Measurements from ENCODE around the gene ZNF500. TPM values are rescaled to one million over a fixed set of nuclear protein-coding genes. Genes with fewer than 3 reads are reported as not detected.
A peak's percentile ranks its signal among the peaks of the same experiment; 100 is the strongest.

The ZNF500 gene
- total RNA-seq, 4 donors from 2014 or later: 4.5 to 9.7 (median 8.4) TPM

DNA sequence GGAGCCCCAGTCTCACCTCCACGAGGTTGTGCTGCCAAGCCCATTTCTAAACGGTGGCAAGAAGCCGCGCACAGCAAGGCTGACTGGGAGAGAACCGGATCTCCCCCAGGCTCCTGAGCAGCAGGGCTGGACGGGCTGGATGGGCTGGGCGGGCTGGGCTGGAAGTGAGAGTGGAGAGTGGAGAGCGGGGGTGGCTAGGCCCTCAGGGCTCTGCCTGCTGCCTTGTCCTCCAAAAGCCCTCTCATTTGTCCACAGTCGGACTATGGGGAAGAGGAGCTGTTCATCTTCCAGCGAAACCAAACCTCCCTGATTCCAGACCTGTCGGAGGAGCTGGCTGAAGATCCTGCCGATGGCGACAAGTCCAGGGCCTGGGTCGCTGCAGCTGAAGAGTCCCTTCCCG is 29.4 kb downstream of the ZNF500 start:
- intact Hi-C loops (cut with DNase I): no loop called here
- H3K36me3 ChIP-seq: no peaks in the 10 kb centered on the region
- H3K9me3 ChIP-seq: no peaks in the 10 kb centered on the region
- H3K4me1 ChIP-seq: peaks cover 7 to 25% (median 10%) of the 10 kb centered on the region in 3 donors
- 63% methylated on average over 7 of the region's 15 CpGs; no CpG with 5 or more reads in 1 of the 2 donors for WGBS, 2 donors
- no peak for DNase-seq
- no peak for TF ChIP-seq POLR2A (IDR thresholded peaks at IDR 0.05)
- TF ChIP-seq, protein P1, sequence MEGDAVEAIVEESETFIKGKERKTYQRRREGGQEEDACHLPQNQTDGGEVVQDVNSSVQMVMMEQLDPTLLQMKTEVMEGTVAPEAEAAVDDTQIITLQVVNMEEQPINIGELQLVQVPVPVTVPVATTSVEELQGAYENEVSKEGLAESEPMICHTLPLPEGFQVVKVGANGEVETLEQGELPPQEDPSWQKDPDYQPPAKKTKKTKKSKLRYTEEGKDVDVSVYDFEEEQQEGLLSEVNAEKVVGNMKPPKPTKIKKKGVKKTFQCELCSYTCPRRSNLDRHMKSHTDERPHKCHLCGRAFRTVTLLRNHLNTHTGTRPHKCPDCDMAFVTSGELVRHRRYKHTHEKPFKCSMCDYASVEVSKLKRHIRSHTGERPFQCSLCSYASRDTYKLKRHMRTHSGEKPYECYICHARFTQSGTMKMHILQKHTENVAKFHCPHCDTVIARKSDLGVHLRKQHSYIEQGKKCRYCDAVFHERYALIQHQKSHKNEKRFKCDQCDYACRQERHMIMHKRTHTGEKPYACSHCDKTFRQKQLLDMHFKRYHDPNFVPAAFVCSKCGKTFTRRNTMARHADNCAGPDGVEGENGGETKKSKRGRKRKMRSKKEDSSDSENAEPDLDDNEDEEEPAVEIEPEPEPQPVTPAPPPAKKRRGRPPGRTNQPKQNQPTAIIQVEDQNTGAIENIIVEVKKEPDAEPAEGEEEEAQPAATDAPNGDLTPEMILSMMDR (IDR thresholded peaks at IDR 0.05): no peak
- H3K27me3 ChIP-seq: no peaks in the 10 kb centered on the region
- H3K4me3 ChIP-seq: no peak overlapping the region
- no peak overlapping the region for H3K27ac ChIP-seq

DNA sequence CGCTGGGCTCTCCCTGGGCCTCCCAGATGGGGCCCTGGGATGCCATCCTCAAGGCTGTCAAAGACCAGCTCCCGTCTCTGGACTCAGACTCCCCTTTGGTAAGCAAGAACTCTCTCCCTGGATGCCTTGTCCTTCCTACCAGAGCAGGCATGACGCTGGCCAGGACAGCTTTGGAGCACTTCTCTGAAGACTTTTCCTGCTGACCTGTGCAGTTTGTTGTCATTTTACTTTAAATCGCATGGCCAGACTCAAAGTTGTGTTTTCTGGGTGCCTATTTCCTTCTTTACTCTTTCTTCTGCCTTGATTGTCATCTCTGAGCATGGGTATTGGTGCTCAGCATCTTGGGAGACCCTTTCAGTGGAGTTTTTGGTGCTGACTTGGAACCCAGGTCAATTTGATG is 30.4 kb downstream of the ZNF500 start:
- no peak for DNase-seq
- Histone ChIP-seq H3K36me3 (peaks cover 0 to 6% (median 0%) of the 10 kb centered on the region in 3 donors), H3K27me3 (no peaks in the 10 kb centered on the region), H3K4me1 (peaks cover 7 to 29% (median 10%) of the 10 kb centered on the region in 3 donors), H3K9me3 (no peaks in the 10 kb centered on the region), H3K4me3 (no peak overlapping the region), H3K27ac (no peak overlapping the region)
- TF ChIP-seq, protein P1 (IDR thresholded peaks at IDR 0.05): no peak
- no peak for TF ChIP-seq POLR2A (IDR thresholded peaks at IDR 0.05)
- intact Hi-C loops (cut with DNase I): no loop called here
- WGBS, 2 donors: 83 to 88% methylated on average over 3 to 4 of the region's 4 CpGs

DNA sequence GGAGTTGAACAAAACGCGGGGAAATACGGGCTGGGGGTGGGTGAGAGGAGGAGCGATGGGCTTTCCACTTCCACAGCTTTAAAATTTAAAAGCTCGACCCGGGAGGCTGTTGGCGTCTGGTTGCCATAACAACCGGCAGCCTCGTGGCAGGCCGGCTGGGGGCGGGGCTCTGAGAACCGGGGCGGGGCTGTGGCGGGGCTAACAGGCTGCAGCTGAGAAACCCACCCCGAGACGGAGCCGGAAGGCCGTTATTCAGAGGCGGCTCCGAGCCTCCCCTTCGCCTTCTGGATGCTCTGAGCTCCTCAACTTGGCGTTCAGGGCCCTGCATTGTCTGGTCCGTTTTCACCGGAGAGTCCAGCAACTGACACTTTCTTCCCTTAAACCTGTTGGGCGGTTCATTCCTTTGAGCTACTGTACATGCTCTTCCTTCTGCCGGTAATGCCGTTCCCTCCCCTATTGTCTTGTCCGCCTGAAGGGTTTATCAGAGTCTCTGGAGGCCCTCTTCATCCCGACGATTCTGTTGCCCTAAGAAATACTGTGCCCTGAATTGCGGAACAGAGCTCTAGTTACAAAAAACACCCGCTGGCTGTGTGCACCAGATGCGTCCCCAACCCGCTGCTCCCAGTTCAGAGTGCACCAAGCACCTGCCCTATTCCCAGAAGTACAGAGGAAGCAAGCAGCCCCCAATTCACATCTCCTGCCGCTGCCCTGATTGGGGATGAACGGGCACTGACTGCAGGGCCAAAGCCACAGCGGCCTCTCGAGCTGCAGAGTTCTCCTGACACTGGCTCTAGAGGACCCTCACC is 32.0 kb downstream of the ZNF500 start:
- intact Hi-C loops (cut with DNase I): no loop called here
- peak; percentile 58 for DNase-seq
- peak overlapping the region; percentile 71 to 92 (median 90) for H3K27ac ChIP-seq
- H3K9me3 ChIP-seq: no peaks in the 10 kb centered on the region
- no peaks in the 10 kb centered on the region for H3K27me3 ChIP-seq
- peaks cover 0 to 22% (median 7%) of the 10 kb centered on the region in 3 donors for H3K36me3 ChIP-seq
- H3K4me3 ChIP-seq: peak overlapping the region; percentile 71 to 100 (median 94)
- no peak for TF ChIP-seq POLR2A (IDR thresholded peaks at IDR 0.05)
- TF ChIP-seq, protein P1 (IDR thresholded peaks at IDR 0.05): no peak
- 3 to 7% methylated on average over 25 to 27 of the region's 38 CpGs for WGBS, 2 donors
- peaks cover 7 to 29% (median 10%) of the 10 kb centered on the region in 3 donors for H3K4me1 ChIP-seq

DNA sequence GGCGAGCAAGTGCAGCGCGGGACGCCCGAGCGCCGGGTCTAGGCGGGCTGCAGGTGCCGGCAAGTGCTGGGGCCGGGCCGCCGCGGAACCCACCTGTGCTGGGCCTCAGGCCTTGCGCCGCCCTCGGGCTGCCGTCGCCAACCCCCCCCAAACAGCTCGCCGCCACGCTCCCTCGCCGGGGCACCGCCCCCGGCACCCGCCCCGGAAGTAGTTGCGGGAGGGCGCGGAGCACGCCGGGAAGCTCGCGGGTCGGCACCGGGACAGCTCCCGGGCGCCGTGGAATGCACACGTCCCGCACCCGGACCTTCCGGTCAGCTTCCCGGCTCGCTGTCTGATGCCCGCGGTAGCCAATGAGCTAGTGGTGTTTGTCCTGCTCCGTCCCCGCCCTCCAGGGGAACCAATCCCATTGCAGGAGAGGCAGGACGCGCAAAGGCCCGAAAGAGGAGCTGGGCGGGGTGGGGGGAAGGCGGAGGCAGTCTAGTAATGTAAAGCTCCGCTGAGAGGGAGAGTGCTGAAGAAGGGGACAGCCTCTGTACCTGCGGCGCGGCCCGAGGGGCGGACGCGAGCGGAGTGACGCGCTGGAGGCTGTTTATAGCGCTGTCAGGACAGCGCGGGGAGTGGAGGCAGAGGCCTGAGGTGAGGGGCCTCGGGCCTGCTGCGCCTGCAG is 32.8 kb downstream of the ZNF500 start, which contains the start of the genes ANKS3 and DNAAF8:
TSS of gene ANKS3 (minus strand) at position 209 of the 667 bp plus-strand sequence. CDS start 4,122 bp downstream, outside the sequence.
TSS of gene DNAAF8 (plus strand) at position 475 of the 667 bp plus-strand sequence. CDS start 1,978 bp downstream, outside the sequence.
- H3K4me3 ChIP-seq: peak within 1 kb of the TSS; percentile 71 to 100 (median 94)
- peak in 2 of 4 donors; percentile 26 to 38 for TF ChIP-seq POLR2A (IDR thresholded peaks at IDR 0.05)
- TF ChIP-seq, protein P1 (IDR thresholded peaks at IDR 0.05): peak in 2 of 6 experiments; percentile 3 to 40
- H3K27ac ChIP-seq: peak within 1 kb of the TSS; percentile 71 to 92 (median 90)
- peaks cover 0 to 29% (median 8%) of the 10 kb centered on the region in 3 donors for H3K36me3 ChIP-seq
- H3K9me3 ChIP-seq: no peaks in the 10 kb centered on the region
- DNase-seq: peak; percentile 63
- intact Hi-C loops (cut with DNase I): no loop called here
- 0% methylated on average over 8 to 12 of the region's 70 CpGs for WGBS, 2 donors
- peaks cover 7 to 29% (median 10%) of the 10 kb centered on the region in 3 donors for H3K4me1 ChIP-seq
- H3K27me3 ChIP-seq: no peaks in the 10 kb centered on the region
